ENCODE results near the gene RFX4. TPM values are rescaled to one million over a fixed set of nuclear protein-coding genes. Genes with fewer than 3 reads are reported as not detected.
"Not testable (repeated sequence)": the region's sequence is repeated elsewhere in the genome, so short reads cannot be mapped to it uniquely, and the experiment has no call there.

The RFX4 gene
- total RNA-seq, 2 donors from 2014 or later, result not detected

- ATAC-seq (no peak), DNase-seq (no peak)
- intact Hi-C loops (cut with DNase I), result no loop called here
These were observed 4.2 kb downstream of the RFX4 start for GRCh38 chr12:106586803-106587684.

DNA sequence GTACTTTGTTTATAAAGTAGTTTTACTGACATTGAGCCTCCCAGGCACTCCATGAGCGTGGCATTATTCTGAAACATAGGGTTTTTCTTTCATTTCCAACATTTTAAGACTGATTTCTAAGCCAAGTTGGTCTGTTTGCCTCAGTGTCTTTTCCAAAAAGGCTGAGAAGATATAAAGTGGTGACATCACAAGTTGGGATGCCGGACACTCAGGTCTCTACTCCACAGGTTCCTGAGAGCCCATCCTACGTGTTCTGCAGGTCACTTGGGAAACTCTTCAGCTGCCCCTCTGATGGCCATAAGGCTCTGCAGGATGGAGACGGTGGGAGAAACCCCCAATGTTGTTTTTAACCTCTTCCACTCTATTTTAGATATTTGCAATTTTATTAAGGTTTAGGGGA is 6.0 kb downstream of the RFX4 start:
- DNase-seq (no peak), ATAC-seq (no peak)
- intact Hi-C loops (cut with DNase I), result no loop called here

- ATAC-seq (no peak), DNase-seq (no peak)
- intact Hi-C loops (cut with DNase I), result no loop called here
These were observed 7.8 kb downstream of the RFX4 start for GRCh38 chr12:106590601-106591000.

DNA sequence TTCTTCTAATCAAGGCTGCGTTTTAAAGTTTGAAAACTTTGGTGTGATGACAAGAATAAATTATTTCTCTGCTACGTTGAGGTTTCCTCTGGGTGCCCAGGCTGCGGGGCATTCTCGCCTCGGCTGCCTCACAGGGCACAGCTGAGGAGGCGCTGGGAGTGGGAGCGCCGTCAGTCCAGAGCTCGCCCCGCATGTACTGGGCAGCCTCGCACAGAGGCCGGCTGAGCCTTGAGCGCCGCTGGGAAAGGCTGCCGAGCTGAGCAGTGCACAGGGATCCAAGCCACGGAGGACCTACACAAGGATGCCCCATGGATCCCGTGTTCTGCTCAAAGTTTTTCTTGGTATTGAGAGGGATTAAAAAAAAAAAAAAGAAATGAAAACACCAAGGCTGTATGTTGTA is 11.6 kb downstream of the RFX4 start:
- no peak for ATAC-seq
- DNase-seq, result no peak
- intact Hi-C loops (cut with DNase I), result no loop called here

- intact Hi-C loops (cut with DNase I), result no loop called here
- DNase-seq, result no peak
These were observed 12.5 kb downstream of the RFX4 start for GRCh38 chr12:106595268-106595667.

DNA sequence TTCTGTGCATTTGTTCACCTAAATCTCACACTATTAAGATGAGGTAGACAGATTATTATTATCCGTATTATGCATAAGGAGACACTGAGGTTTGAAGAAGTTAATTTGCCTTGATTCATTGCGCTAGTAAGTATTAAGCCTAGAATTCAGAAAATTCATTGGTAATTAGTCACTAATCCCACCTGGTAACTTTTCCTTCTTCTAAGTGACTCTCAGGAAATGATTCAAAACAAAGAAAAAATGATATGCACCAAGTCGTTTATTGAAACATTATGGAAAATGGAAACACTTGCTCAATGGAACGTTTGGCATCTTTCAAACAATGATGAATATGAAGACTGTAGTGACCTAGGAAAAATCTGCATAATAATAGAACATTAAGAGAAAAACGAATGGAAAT is 15.2 kb downstream of the RFX4 start:
- ATAC-seq (no peak), DNase-seq (no peak)
- intact Hi-C loops (cut with DNase I), result no loop called here

More at GRCh38 chr12:106595268-106595667, 12.5 kb downstream of the RFX4 start:
- ATAC-seq, result no peak

- DNase-seq (no peak), ATAC-seq (no peak)
- intact Hi-C loops (cut with DNase I), result no loop called here
These were observed 16.5 kb downstream of the RFX4 start for GRCh38 chr12:106599302-106599701.

DNA sequence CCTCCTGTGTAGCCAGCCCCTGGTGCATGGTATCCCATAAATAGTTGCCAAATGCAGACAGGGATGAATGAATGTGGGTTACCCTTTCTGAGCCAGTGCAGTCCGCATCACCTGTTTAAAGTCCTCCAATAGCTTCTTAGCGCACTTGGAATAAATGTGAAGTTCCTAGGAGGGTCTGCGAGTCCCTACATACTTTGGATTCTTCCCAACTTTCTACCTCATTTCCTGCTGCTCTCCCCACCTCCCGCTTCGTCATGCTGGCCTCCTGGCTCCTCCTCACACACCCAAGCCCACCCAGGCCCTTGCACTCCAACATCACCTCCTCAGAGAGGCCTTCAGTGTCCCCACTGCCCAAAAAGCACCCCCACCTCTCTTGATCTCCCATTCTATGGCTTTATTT is 17.7 kb downstream of the RFX4 start:
- ATAC-seq (no peak), DNase-seq (no peak)
- intact Hi-C loops (cut with DNase I), result no loop called here

GRCh38 chr12:106601031-106601430 is 18.2 kb downstream of the RFX4 start:
- no peak for DNase-seq
- no peak for ATAC-seq
- intact Hi-C loops (cut with DNase I), result no loop called here

GRCh38 chr12:106601496-106601895 is 18.7 kb downstream of the RFX4 start:
- intact Hi-C loops (cut with DNase I), result no loop called here
- DNase-seq (no peak), ATAC-seq (no peak)

DNA sequence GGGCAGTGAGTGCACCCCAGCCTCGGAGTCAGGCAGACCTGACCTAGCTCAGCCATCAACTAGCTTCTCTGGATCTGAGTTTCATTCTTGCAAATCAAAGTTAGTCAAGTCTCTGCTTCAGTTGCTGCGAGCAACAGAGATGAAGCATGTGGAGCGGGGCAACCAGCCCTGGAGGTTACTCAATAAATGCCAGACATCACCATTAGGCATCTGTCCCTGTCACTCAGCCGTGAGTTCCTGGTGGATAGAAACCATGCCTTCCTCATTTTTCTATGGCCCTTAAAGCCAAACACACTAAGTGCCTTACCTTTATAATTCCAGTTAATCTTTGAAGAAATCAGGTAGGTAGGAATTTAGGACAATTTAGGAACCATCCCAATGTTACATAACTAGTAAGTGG is 19.3 kb downstream of the RFX4 start:
- intact Hi-C loops (cut with DNase I), result no loop called here
- DNase-seq, result no peak
- no peak for ATAC-seq

- DNase-seq (no peak), ATAC-seq (no peak)
- intact Hi-C loops (cut with DNase I), result no loop called here
These were observed 22.4 kb downstream of the RFX4 start for GRCh38 chr12:106605254-106605653.

GRCh38 chr12:106620588-106620987 is 37.8 kb downstream of the RFX4 start:
- DNase-seq; intact Hi-C loops (cut with DNase I); ATAC-seq: not testable (repeated sequence)

GRCh38 chr12:106625976-106626375 is 43.2 kb downstream of the RFX4 start:
- intact Hi-C loops (cut with DNase I), result no loop called here
- DNase-seq (no peak), ATAC-seq (no peak)

GRCh38 chr12:106629797-106630659 is 47.2 kb downstream of the RFX4 start:
- no peak for DNase-seq
- no peak for ATAC-seq
- intact Hi-C loops (cut with DNase I), result no loop called here

GRCh38 chr12:106631150-106631549 is 48.3 kb downstream of the RFX4 start:
- no peak for ATAC-seq
- intact Hi-C loops (cut with DNase I), result no loop called here
- no peak for DNase-seq

GRCh38 chr12:106631797-106632196 is 49.0 kb downstream of the RFX4 start:
- DNase-seq, result no peak
- intact Hi-C loops (cut with DNase I), result no loop called here
- ATAC-seq, result no peak

GRCh38 chr12:106632797-106633450 is 50.1 kb downstream of the RFX4 start:
- DNase-seq, result no peak
- ATAC-seq, result no peak
- intact Hi-C loops (cut with DNase I), result no loop called here

- intact Hi-C loops (cut with DNase I), result no loop called here
- ATAC-seq (peak in 1 of 2 donors; percentile 51), DNase-seq (no peak)
These were observed 50.6 kb downstream of the RFX4 start for GRCh38 chr12:106633451-106633823.

DNA sequence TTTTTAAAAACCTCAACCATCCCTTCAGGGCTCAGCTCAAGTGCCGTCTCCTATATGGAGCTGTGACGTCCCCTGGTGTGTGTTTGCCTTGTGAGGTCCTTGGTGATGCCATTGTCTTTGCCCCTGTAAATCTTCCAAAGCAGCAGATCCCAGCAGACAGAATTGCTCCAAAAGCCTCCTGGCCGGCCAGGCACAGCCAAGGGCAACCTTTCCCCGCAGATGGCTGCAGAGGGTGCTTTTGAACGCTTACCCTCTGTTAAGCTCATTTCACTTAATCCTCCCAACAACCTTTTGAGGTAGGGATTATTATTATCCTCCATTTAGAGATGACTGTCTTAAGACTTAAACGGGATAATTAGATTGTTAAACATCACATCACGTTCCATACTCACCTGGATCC is 51.4 kb downstream of the RFX4 start:
- ATAC-seq (no peak), DNase-seq (no peak)
- intact Hi-C loops (cut with DNase I), result no loop called here
